PFSK-1 (cell line): ENCODE measurements around the gene KSR1.

Experiments used
- FOXP2 ChIP-seq: optimal IDR thresholded peaks from 2 replicates; pipeline ENCODE3; 2011; ENCODE audit warnings: borderline replicate concordance, control low read depth, inconsistent platforms; ENCODE audit not compliant: insufficient read depth; ENCODE audit errors: extremely low read length, extremely low read depth
- POLR2AphosphoS5 ChIP-seq: IDR thresholded peaks from 2 replicates; pipeline ENCODE4 v1.6.1; 2012; ENCODE audit warnings: low read depth, mild to moderate bottlenecking, control low read depth, low read length, moderate library complexity
- SIN3A ChIP-seq: IDR thresholded peaks from 2 replicates; pipeline ENCODE4 v1.6.1; 2012; ENCODE audit warnings: mild to moderate bottlenecking, low read length, moderate library complexity, borderline replicate concordance; ENCODE audit not compliant: insufficient read depth
- TAF1 ChIP-seq: IDR thresholded peaks from 2 replicates; pipeline ENCODE4 v1.6.1; 2012; ENCODE audit warnings: low read length, control low read depth, borderline replicate concordance; ENCODE audit not compliant: insufficient read depth
- TF ChIP-seq, protein P1 (sequence below), 2 experiments: IDR thresholded peaks; 2 replicates each; pipeline versions ENCODE4 v1.6.1 to v1.8.0; 2011 to 2012; ENCODE audit warnings: low read depth in 2 of 2, low read length in 2 of 2, control low read depth in 1 of 2, inconsistent platforms in 1 of 2, mild to moderate bottlenecking in 1 of 2, moderate library complexity in 1 of 2; ENCODE audit not compliant: insufficient read depth in 1 of 2

Gene KSR1

GRCh38 chr17:27424941-27425340 is 31.3 kb upstream of the KSR1 start:
- TF ChIP-seq, protein P1, sequence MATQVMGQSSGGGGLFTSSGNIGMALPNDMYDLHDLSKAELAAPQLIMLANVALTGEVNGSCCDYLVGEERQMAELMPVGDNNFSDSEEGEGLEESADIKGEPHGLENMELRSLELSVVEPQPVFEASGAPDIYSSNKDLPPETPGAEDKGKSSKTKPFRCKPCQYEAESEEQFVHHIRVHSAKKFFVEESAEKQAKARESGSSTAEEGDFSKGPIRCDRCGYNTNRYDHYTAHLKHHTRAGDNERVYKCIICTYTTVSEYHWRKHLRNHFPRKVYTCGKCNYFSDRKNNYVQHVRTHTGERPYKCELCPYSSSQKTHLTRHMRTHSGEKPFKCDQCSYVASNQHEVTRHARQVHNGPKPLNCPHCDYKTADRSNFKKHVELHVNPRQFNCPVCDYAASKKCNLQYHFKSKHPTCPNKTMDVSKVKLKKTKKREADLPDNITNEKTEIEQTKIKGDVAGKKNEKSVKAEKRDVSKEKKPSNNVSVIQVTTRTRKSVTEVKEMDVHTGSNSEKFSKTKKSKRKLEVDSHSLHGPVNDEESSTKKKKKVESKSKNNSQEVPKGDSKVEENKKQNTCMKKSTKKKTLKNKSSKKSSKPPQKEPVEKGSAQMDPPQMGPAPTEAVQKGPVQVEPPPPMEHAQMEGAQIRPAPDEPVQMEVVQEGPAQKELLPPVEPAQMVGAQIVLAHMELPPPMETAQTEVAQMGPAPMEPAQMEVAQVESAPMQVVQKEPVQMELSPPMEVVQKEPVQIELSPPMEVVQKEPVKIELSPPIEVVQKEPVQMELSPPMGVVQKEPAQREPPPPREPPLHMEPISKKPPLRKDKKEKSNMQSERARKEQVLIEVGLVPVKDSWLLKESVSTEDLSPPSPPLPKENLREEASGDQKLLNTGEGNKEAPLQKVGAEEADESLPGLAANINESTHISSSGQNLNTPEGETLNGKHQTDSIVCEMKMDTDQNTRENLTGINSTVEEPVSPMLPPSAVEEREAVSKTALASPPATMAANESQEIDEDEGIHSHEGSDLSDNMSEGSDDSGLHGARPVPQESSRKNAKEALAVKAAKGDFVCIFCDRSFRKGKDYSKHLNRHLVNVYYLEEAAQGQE (IDR thresholded peaks at IDR 0.05; ENCODE audit: insufficient read depth in 1 of 2, low read depth in 2 of 2, low read length in 2 of 2): no peak
- TF ChIP-seq TAF1: no peak
- TF ChIP-seq FOXP2: no peak

- TF ChIP-seq TAF1 (no peak), POLR2AphosphoS5 (no peak), SIN3A (no peak), FOXP2 (no peak)
- TF ChIP-seq, protein P1 (IDR thresholded peaks at IDR 0.05; ENCODE audit: insufficient read depth in 1 of 2, low read depth in 2 of 2, low read length in 2 of 2): no peak
Observed at GRCh38 chr17:27425991-27426390, 30.3 kb upstream of the KSR1 start.

DNA sequence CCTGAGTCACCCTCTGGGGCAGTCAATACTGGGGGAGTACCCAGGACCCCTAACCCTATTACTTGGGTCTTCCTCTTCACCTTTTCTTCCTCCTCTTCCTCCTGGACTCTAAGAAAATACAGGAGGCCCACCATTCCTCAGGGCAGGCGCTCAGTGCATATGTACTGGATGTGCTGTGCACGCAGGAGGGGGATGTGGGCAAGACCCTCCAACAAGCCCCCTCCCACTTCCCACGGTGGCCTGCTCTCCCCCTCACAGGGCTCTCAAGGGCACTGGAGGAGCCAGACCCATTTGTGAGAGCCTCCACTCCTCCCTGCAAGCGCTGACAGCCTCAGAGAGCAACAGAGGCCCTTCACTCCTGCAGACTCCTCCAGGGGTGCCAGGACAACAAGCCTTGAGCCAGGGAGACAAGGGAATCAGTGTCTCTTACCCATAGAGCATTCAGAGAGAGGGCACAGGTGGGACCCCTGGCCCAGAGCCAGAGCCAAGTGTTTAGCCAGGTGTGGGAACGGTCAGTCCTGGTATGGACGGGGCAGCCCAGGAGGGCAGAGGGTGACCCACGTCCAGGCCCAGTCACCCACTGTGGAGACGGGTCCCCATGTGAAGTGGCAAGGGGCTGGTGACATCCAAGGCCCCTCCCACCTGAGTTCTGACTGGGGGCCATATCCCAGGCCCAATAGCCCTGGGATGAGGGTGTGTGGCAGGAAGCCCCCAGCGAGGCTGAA is 27.3 kb upstream of the KSR1 start:
- TF ChIP-seq SIN3A (no peak), POLR2AphosphoS5 (no peak), TAF1 (no peak), FOXP2 (no peak)
- TF ChIP-seq, protein P1 (IDR thresholded peaks at IDR 0.05; ENCODE audit: insufficient read depth in 1 of 2, low read depth in 2 of 2, low read length in 2 of 2): no peak

DNA sequence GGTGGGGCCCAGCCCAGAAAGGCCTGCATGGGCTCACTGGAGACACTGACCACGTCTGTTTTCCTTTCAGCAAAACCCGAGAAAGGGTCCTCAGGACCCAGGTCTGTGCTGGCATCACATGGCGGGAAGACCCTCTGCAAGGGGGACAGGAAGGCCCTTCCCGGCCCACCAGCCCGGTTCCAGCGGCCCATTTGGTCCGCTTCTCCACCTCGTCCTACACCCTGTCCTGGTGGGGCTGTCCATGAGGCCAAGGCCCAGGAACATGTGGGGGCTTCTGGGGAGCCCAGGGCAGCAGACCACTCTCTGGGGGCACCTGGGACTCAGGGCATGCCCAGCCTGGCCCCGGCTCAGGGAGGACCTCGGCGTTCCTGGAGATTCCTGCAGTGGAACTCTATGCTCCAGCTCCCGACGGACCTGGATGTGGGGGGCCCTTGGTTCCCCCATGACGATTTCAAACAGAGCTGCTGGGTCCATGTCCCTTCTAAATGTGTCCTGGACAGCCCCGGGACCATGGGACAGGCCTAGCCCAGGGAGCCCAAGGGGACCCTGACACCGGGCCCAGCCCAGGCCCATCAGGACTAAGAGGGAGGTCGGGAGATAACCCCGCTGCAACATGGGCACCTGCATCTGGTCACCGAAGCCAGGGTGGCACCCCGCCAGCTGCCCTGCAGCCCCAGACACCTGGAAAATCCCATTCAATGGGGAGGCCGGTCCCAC is 26.4 kb upstream of the KSR1 start:
- TF ChIP-seq FOXP2 (no peak), TAF1 (no peak), POLR2AphosphoS5 (no peak), SIN3A (no peak)
- TF ChIP-seq, protein P1 (IDR thresholded peaks at IDR 0.05; ENCODE audit: insufficient read depth in 1 of 2, low read depth in 2 of 2, low read length in 2 of 2): no peak

GRCh38 chr17:27430383-27430840 is 25.8 kb upstream of the KSR1 start:
- TF ChIP-seq TAF1 (no peak), SIN3A (no peak), POLR2AphosphoS5 (no peak), FOXP2 (no peak)
- TF ChIP-seq, protein P1 (IDR thresholded peaks at IDR 0.05; ENCODE audit: insufficient read depth in 1 of 2, low read depth in 2 of 2, low read length in 2 of 2): no peak
